ENCODE results near the gene ARSG.

GRCh38 chr17:68356949-68357455 lies 65.7 kb downstream of the ARSG start:
- TF ChIP-seq CTCF (conservative IDR thresholded peaks at IDR 0.05) = no peak
- TF ChIP-seq ZFX (IDR thresholded peaks at IDR 0.05) = no peak

Measured in C4-2B (cell line).